ENCODE data around the gene OPN1MW.
"Not testable (repeated sequence)": the region's sequence is repeated elsewhere in the genome, so short reads cannot be mapped to it uniquely, and the experiment has no call there.

The OPN1MW gene

GRCh38 chrX:154211057-154211456 lies 28.7 kb downstream of the OPN1MW start:
- not testable (repeated sequence) for DNase-seq (ENCODE audit: low read depth)

GRCh38 chrX:154211499-154211898 lies 29.1 kb downstream of the OPN1MW start:
- not testable (repeated sequence) for DNase-seq (ENCODE audit: low read depth)

GRCh38 chrX:154219456-154219855 lies 37.1 kb downstream of the OPN1MW start, which contains the start of gene OPN1MW2:
TSS of gene OPN1MW2 (plus strand) at chrX:154219756. CDS start at chrX:154219816, 60 bp downstream.
- not testable (repeated sequence) for DNase-seq (ENCODE audit: low read depth)

- not testable (repeated sequence) for DNase-seq (ENCODE audit: low read depth)
Observed at GRCh38 chrX:154225292-154225691, 42.9 kb downstream of the OPN1MW start.

GRCh38 chrX:154226706-154227105 lies 44.3 kb downstream of the OPN1MW start:
- DNase-seq (ENCODE audit: low read depth), result not testable (repeated sequence)

- DNase-seq (ENCODE audit: low read depth), result not testable (repeated sequence)
Observed at GRCh38 chrX:154231443-154231842, 49.0 kb downstream of the OPN1MW start.

GRCh38 chrX:154233620-154234019 lies 51.2 kb downstream of the OPN1MW start:
- DNase-seq (ENCODE audit: low read depth), result not testable (repeated sequence)

GRCh38 chrX:154238939-154239559 lies 56.7 kb downstream of the OPN1MW start:
- not testable (repeated sequence) for DNase-seq (ENCODE audit: low read depth)

GRCh38 chrX:154239982-154240503 lies 57.6 kb downstream of the OPN1MW start:
- DNase-seq (ENCODE audit: low read depth), result not testable (repeated sequence)

Measured in GM04503 (cell line).